GM21576 (cell line): ENCODE measurements around the gene ATCAY.
"Not testable (repeated sequence)": the region's sequence is repeated elsewhere in the genome, so short reads cannot be mapped to it uniquely, and the experiment has no call there.

ENCODE experiments used
- ATAC-seq: cut with Tn5 transposase; IDR thresholded peaks from one replicate; pipeline ENCODE4 v1.9.1; 2021; ENCODE audit warnings: mild to moderate bottlenecking, moderate library complexity; ENCODE audit not compliant: unreplicated experiment

The ATCAY gene

DNA sequence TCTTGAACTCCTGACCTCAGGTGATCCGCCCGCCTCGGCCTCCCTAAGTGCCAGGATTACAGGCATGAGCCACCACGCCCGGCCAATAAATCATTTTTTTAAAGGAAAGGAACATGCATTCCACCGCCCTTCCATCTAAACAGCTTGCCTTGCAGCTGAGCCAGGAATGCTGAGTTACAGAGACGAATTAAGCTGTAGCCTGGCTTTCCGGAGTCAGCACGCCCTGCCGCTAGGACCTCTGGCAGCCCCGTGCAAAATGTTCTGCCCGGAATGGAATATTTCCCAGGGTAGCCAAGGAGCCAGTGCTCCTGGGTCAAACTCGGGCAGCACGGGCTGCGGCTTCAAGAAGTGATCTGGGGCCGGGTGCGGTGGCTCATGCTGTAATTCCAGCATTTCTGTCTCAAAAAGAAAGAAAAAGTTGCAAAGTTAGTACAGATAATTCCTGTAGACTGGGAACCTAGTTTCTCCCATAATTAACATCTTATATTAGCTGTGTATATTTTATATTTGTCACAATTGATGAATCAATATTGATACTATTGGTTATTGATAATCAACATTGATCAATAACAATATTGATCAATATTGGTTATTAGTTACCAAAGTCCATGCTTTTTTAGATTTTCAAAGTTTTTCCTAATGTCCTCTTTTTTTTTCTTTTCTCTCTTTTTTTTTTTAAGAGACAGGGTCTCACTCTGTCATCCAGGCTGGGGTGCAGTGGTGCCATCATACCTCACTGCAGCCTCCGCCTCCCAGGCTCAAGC is 19.2 kb downstream of the ATCAY start:
- no peak for ATAC-seq

DNA sequence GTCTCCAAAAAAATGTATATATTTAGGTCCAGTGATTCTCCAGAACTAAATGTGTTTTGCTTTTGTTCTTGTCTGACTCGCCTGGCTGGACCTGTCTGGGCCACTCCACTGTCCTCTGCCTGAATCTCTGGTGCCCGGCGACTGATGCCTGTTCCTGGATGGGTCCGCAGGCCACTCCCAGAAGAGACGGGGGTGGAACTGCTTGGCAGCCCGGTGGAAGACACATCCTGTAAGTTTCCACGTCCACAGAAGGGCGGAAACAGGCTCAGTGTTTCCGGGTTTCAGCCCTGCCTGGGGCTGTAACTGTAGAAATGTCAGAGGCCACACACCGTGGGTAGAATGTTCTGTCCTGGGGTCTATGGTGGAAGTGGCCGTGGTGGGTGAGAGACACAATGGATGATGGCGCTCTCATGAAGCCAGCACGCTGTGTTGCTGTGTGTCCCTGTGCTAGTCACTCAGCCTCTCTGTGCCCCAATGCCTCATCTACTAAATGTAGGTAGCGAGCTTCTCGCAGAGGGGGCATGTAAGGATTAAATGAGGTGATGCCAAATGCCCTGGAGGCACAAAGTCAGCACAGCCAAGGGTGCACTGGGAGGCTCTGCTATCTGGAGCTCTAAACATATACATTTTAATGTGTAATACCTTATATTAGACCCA is 22.0 kb downstream of the ATCAY start:
- no peak for ATAC-seq

DNA sequence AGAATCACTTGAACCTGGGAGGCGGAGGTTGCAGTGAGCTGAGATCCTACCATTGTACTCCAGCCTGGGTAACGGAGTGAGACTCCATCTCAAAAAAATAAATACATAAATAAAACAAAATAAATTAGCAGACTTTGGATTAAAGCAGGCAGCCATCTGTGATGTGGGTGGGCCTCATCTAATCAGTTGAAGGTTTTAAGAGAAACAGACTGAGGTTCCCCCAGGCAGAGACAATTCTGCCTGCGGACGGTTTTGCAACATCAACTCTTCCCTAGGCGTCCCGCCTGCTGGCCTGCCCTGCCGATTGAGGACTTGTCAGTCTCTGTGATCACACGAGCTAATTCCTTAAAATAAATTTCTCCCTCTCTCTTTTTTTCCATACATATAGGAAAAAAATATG is 23.7 kb downstream of the ATCAY start:
- no peak for ATAC-seq

DNA sequence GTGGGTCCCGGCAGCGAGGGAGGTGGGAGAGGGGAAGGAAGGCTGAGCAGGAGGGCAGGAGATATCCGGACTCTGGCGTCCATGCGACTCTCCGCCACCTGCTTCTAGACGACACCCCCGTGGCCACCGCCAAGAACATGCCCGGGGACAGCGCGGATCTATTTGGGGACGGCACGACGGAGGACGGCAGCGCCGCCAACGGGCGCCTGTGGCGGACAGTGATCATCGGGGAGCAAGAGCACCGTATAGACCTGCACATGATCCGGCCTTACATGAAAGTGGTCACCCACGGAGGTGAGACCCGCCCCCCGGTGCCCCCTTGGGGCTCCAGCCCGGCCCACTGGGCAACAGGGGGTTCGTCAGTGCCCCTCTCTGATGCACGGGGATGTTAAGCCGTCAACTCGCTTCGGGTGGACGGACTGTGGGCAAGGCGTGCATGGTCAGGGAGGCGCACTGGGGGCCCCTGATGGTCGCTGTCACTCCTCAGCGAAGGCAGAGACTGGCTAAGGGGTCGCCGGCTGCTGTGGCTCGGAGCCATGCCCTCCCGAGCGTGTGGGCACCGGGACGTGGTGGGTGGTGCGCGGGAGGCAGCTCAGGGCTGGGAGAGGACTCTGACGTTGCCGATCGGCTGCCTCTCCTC is 27.3 kb downstream of the ATCAY start:
- no peak for ATAC-seq

DNA sequence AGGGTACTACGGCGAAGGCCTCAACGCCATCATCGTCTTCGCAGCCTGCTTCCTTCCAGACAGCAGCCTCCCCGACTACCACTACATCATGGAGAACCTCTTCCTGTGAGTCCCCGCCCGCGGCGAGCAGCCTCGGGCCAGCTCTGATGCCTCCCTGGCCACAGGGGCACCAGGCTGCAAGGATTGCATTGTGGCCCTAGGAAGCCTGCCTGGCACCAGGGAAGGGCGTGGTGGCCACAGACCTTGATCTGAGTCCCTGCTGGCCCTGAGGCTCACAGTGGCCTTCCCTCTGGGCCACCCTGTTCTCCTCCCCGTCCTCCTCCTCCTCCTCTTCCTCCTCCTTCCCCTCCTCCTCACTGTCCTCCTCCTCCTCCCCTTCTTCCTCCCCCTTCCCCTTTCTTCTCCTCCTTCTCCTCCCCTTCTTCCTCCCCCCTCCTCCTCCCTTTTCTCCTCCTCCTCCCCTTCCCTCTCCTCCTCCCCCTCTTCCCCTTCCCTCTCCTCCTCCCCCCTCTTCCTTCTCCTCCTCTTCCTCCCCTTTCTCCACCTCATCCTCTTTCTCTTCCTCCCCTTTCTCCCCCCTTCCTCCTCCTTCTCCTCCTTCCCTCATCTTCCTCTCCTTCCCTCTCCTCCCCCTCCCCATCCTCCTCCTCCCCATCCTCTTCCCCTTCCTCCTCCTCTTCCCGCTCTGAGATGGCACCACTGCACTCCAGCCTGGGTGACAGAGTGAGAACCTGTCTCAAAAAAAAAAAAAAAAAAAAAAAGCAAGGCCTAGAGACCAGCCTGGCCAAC is 28.0 kb downstream of the ATCAY start:
- no peak for ATAC-seq

DNA sequence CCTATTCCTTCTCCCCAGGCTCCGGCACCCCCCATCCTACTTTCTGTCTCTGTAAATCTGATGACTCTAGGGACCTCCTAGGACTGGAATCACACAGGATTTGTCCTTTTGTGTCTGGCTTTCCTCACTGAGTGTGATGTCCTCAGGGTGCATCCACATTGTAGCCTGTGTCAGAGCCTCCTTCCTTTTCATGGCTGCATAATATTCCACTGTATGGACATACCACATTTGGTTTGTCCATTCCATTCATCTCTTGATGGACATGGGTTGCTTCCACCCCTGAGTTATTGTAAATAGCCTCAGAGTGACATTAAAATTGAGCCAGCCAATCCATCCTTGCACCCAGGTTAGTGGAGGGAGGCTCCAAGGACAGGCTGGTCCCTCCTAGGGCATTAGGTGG is 29.6 kb downstream of the ATCAY start:
- ATAC-seq: no peak

DNA sequence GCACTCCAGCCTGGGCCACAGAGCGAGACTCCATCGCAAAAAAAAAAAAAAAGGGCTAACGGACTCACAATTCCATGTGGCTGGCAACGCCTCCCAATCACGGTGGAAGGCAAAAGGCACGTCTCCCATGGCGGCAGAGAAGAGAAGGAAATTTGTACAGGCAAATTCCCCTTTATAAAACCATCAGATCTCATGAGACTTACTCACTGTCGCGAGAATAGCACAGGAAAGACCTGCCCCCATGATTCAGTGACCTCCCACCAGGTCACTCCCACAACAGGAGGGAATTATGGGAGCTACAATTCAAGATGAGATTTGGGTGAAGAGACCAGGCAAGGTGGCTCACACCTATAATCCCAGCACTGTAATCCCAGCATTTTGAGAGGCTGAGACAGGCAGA is 33.7 kb downstream of the ATCAY start:
- no peak for ATAC-seq

DNA sequence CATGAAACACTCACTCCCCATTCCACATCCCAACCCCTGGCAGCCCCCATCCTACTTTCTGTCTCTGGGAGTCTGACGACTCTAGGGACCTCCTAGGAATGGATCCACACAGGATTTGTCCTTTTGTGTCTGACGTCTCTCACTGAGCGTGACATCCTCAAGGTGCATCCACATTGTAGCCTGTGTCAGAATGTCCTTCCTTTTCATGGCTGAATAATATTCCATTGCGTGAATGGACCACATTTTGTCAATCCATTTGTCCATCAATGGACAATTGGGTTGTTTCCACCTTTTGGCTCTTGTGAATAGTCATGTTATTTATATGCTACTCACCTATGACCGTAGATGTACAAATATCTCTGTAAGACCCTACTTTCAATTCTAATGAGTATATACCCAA is 35.5 kb downstream of the ATCAY start:
- no peak for ATAC-seq

DNA sequence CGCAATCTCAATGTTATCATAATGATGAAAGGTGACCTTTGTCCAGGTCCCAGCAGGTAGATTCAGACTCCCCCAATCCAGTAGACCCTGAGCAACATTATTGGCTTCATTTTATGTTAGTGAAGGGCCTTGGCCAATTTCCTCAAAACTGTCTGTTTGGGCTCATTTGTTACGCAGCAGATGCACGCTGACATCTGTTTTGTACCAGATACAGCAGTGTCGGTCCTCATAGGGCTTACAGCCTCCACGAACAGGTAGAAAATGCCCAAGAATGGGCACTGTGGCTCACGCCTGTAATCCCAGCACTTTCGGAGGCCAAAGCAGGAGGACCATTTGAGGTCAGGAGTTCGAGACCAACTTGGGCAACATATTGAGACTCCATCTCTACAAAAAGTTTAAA is 39.3 kb downstream of the ATCAY start:
- ATAC-seq: no peak

DNA sequence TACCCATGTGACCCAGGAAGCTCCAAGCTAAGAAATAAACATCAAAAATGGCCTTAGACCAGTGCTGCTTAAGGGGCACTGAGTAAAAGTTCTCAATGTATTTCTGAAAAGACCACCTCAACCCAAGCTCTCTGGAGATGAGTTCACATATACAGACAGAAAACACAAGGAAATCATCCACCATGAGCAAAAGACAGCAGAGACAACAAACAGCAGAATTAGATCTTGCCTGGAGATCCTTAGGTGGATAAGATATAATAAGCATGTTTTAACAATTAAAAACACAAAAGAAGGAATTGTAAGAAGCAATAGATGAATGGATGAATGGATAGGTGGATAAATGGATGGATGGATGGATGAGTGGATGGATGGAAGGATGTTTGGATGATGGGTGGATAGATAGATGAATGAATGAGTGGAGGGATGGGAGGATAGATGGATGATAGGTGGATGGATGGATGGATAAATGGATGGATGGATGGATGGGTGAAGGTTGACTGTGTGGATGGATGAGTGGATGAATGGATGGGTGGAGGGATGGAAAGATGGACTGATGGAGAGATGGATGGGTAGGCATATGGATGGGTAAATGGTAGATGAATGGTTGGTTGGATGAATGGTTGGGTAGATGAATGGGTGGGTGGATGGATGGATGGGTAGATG is 42.7 kb downstream of the ATCAY start:
- no peak for ATAC-seq

DNA sequence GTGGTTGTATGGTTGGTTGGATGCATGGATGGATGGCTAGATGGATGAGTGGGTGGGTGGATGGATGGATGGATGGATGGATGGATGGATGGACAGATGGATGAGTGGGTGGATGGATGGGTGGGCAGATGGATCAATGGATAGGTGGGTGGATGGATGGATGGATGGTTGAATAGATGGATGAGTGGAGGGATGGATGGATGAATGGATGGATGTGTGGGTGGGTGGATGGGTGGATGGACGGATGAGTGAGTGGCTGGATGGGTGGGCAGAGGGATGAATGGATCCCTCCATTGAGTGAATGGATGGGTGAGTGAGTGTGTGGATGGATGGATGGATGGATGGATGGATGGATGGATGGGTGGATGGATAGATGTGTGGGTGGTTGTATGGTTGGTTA is 43.4 kb downstream of the ATCAY start:
- no peak for ATAC-seq

DNA sequence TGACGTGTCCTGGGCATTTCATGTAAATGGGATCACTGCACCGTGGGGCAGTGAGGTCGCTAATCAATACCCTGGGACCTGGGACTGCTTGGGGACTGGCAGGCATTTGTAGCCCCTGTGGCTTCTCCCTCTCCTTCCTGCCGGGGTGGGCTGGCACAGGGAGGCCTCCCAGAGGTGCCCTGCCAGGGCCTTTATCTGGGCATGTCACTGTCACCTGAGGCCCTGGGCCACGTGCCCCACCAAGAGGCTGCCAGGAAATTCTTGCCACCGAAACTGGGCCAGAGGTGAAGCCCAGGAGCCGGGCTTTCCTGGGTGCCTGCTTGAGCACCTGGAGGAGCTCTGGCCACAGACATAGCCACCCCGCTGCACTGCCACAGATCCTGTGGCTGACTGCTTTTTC is 50.6 kb downstream of the ATCAY start:
- ATAC-seq: no peak

DNA sequence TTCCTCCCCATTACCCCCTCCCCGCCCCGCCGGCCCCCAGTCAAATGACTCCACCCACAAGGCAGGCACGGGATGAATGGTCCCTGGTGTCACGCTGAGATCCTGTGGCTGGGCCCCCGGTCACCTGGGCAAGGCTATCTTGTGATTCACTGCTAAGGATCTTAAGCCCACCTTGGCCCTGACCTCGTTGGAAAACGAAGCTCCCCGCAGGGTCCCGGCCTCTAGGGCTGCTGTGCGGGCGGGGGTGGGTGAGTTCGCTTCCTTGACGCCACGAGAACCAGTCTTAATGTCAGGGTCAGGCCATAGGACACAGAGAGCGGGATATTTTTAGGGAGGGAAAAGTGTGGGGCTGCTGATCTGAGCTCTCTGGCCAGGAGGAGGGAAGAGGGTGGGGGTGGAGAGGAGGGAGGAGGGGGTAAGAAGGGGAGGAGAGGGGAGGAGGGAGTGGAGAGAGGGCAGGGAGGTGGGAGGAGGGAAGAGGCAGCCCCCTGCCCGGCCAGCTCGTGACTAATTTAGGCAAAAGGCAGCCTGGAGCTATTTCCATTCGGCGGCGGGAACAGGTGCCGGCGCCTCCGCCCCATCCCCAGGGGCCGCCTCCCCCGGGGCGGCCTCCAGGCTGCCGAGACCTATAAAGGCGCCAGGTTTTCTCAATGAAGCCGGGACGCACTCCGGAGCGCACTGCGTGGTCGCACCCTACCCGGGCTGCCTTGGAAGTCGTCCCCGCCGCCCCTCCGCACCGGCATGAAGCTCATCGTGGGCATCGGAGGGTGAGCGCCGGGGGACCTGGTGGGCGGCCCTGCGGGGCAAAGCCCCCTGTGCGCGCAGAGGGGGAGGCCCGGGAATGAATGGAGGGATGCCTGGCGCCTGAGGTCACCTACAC is 52.7 kb downstream of the ATCAY start, which contains the start of gene NMRK2:
Gene NMRK2, plus strand, starts transcription at position 139 of the 880 bp plus-strand sequence. Its CDS starts 603 bp downstream, at position 742.
- no peak for ATAC-seq

DNA sequence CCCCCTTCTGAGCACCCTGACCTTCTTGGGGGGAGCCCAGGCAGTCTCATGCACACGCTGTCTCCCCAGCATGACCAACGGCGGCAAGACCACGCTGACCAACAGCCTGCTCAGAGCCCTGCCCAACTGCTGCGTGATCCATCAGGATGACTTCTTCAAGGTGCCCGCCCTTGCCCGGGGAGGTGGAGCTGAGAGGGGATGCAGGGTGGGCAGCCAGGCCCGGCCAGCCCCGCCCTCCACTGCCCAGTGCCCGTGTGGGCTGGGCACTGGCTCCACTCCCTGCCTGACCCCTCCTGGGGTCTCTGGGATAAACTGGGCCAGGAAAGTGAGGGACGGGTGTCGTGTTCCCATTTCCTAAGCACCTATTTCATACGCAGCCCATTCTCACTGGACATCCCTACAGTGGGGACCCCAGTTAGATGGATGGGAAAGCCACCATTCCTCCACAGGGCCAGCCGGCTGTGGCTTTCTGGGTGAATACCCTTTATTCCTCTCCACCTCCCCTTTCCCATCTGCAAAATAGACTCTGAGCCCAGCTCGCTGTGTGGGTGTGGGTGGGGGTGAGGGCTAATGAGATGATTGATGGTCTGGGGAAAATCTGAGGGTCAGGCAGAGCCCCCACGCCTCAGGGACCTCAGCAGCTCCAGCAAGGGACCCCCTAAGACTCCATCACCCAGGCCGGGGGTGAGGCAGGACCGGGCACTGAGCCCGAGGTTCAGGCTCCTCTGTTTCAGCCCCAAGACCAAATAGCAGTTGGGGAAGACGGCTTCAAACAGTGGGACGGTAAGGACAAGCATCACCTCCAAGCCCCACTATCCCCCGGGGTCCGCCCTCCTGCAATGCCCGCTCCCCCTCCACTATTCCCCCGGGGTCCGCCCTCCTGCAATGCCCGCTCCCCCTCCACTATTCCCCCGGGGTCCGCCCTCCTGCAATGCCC is 56.3 kb downstream of the ATCAY start:
- ATAC-seq: no peak

DNA sequence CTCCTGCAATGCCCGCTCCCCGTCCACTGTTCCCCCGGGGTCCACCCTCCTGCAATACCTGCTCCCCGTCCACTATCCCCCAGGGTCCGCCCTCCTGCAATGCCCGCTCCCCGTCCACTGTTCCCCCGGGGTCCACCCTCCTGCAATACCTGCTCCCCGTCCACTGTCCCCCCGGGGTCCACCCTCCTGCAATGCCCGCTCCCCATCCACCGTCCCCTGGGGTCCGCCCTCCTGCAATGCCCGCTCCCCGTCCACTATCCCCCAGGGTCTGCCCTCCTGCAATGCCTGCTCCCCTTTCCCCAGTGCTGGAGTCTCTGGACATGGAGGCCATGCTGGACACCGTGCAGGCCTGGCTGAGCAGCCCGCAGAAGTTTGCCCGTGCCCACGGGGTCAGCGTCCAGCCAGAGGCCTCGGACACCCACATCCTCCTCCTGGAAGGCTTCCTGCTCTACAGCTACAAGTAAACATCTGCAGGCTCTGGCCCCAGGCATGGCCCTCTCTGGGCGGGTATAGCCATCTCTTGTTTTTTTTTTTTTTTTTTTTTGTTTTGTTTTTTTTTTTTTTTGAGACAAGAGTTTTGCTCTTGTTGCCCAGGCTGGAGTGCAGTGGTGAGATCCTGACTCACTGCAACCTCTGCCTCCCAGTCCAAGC is 57.9 kb downstream of the ATCAY start:
- not testable (repeated sequence) for ATAC-seq

DNA sequence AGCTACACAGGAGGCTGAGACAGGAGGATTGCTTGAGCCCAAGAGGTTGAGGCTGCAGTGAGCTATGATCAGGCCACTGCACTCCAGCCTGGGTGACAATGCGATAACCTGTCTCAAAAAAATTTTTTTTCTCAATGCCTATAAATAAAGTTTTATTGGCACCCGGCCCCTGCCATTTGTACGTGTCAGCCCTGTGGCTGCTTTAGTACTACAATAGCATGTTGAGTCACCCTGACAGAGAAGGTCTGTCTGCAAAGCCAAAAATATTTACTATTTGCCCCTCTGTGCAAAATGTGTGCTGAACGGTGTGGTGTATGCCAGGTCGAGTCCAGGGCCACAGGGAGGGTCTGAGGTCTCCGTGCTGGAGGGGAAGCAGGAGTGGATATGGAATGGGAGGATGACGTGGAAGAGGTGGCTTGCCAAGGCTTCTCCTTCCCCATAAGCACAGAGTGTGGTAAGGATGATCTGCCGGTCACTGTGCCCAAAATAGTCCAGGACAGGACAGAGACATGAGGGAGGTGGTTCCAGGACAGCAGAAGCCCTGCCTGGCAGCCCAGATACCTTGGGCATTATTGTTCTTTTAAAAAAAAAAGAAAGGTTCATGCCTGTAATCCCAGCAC is 62.4 kb downstream of the ATCAY start:
- ATAC-seq: no peak

DNA sequence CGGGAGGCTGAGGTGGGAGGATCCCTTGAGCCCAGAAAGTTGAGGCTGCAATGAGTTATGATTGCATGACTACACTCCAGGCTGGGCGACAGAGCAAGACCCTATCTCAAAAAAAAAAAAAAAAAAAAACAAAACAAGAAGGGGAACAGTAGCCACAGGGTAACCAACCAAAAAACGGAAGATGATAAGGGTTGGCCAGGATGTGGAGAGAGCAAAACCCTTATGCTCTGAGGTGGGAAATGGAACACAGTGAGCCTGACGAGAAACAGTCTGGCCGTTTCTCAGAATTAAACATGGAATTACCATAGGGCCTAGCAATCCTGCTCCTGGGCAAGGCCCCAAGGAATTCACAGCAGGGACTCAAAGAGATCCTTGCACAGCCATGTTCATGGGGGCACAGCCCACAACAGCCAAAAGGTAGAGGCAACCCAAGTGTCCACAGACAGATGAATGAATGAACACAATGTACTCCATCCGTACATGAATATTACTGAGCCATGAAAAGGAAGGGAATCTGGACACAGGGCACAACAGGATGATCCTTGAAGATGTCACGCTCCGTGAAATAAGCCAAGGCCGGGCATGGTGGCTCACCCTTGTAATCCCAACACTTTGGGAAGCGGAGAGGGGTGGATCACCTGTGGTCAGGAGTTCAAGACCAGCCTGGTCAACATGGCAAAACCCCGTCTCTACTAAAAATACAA is 63.7 kb downstream of the ATCAY start:
- ATAC-seq: no peak
